Stomach (tissue), 9 donors: ENCODE results near the gene DDX5. TPM values are rescaled to one million over a fixed set of nuclear protein-coding genes. Genes with fewer than 3 reads are reported as not detected.

Experiments
- DNase-seq, 2 donors: peaks; one replicate each; pipeline versions ENCODE4 v3.0.0 to v3.0.0-alpha.2; 2013 to 2019
- H3K27ac ChIP-seq, 5 donors: fragments of 200-600 bp in 4 of 5; sonication (generic) in 4 of 5; one replicate each; pipeline ENCODE4 v1.5.1; 2013 to 2019; ENCODE audit warnings: mild to moderate bottlenecking in 1 of 5, moderate library complexity in 1 of 5
- H3K27me3 ChIP-seq, 3 donors: fragments of 200-600 bp; sonication (generic); one replicate each; pipeline ENCODE4 v1.5.1; 2017 to 2019; ENCODE audit warnings: mixed run types in 1 of 3
- H3K36me3 ChIP-seq, 4 donors: fragments of 200-600 bp; sonication (generic); 1 replicate in 3 of 4; 2 replicates in 1 of 4; pipeline ENCODE4 v1.5.1; 2016 to 2019
- H3K4me1 ChIP-seq, 4 donors: fragments of 200-600 bp; sonication (generic); one replicate each; pipeline ENCODE4 v1.5.1; 2016 to 2019
- H3K4me3 ChIP-seq, 4 donors: fragments of 200-600 bp; sonication (generic) in 3 of 4; one replicate each; pipeline ENCODE4 v1.5.1; 2016 to 2019; ENCODE audit warnings: mild to moderate bottlenecking in 1 of 4
- H3K9me3 ChIP-seq, 4 donors: fragments of 200-600 bp; sonication (generic); one replicate each; pipeline ENCODE4 v1.5.1; 2016 to 2019
- EP300 ChIP-seq: sonication (generic); formaldehyde crosslinking; IDR thresholded peaks from one replicate; pipeline ENCODE4 v1.6.1; 2017; ENCODE audit warnings: antibody characterized with exemption
- POLR2A ChIP-seq, 4 donors: fragments of 450-650 bp; IDR thresholded peaks; one replicate each; pipeline ENCODE4 v1.6.1; 2016; ENCODE audit warnings: antibody characterized with exemption in 4 of 4, control low read depth in 2 of 4, mild to moderate bottlenecking in 1 of 4, moderate library complexity in 1 of 4
- POLR2AphosphoS5 ChIP-seq, 3 donors: sonication (generic); formaldehyde crosslinking; IDR thresholded peaks; one replicate each; pipeline ENCODE4 v1.6.1; 2016; ENCODE audit warnings: antibody characterized with exemption in 3 of 3
- WGBS, 5 donors: extraction: QIAGEN DNeasy Blood & Tissue Kit in 3 of 5; methylation state at CpG; one replicate each; pipeline versions ENCODE4 v1.1.5 to v1.1.7; 2013 to 2018; 5-methylcytosine and 5-hydroxymethylcytosine counted together
- intact Hi-C: fragments of 100-400 bp; cut with DNase I; formaldehyde crosslinking; loops from one replicate; pipeline ENCODE4 v1.15.1; 2023; ENCODE audit warnings: low total_unique reads
- polyA plus RNA-seq, 3 donors: library from polyadenylated mRNA; stranded (reverse); fragments of 200-250 nt; gene quantifications; one replicate each; pipeline ENCODE4 v1.2.3, GENCODE V29; 2013
- total RNA-seq, 5 donors: library from RNA; depleted of rRNA; stranded (reverse); fragments of >200 nt; gene quantifications; one replicate each; pipeline versions ENCODE4 v1.1.0 to v1.2.3, GENCODE V29; 2014 to 2016
- TF ChIP-seq, protein P1 (sequence below), 7 experiments: fragments of 450-650 bp in 4 of 7; fragments of 200-600 bp in 3 of 7; sonication (generic) in 3 of 7; IDR thresholded peaks; one replicate each; pipeline ENCODE4 v1.5.1; 2016 to 2019; ENCODE audit warnings: antibody characterized with exemption in 7 of 7, control low read depth in 2 of 7, mild to moderate bottlenecking in 1 of 7
- donor health status: healthy with polysubstance abuse.
- donor health status: Bipolar disorder and iron deficiency.
- donor health status: healthy.

Gene DDX5
- total and polyA plus RNA-seq, 8 donors, result 208 to 1,284 (median 528) TPM

DNA sequence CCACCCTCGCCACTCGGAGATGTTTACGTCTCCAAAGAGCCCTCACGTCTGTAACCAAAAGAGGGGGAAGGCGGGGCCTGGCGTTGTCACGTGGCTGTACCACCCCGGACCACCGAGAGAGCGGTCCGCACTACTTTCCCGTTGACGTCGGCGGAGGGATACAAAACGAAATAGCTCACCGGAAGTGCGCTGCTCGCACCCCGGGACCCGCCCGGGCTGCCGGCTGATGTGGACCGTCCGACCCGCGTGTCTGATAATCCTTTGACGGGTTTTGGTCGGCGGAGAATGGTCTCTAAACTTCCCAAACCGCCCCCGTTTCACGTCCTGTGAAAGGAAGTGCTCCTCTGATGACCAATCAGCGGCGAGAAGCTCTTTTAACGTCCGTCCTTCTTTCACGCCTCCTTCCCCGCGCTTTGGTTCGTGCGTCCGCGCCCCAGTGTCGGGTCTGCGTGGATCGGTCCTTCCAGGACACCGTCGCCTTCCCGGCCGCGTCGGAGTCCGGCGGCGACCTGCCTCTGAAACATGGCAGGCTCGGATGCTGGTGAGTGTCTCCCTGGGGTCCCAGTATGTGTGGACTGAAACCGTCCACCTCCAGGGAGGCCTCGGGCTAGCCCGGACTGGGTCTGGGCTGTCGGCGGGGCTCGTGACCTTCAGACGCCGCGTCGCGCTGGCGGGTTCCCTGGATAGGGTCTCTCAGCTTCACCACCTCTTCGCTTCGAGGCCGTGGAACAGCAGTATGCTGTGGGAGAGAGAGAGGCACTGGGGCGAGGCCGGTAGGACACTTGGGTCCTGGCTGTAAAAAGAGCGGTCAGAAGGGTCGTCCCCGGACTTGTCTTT is 705 bp upstream of the DDX5 start, which contains the start of gene CEP95:
TSS of gene CEP95 (plus strand) at position 402 of the 837 bp plus-strand sequence. CDS start at position 523, 121 bp downstream.
- Histone ChIP-seq H3K4me3 (peak within 1 kb of the TSS; percentile 62 to 89 (median 86)), H3K27ac (peak within 1 kb of the TSS; percentile 97 to 100 (median 100)), H3K9me3 (no peaks in the 10 kb centered on the region), H3K27me3 (no peaks in the 10 kb centered on the region), H3K36me3 (peaks cover 40 to 60% (median 58%) of the 10 kb centered on the region in 4 donors), H3K4me1 (peaks cover 45 to 61% (median 48%) of the 10 kb centered on the region in 4 donors)
- 0 to 1% (median 0%) methylated on average over 66 to 77 of the region's 77 CpGs for WGBS, 5 donors
- TF ChIP-seq POLR2A (IDR thresholded peaks at IDR 0.05) (peak in 2 of 4 donors; percentile 48 to 87), POLR2AphosphoS5 (IDR thresholded peaks at IDR 0.05) (peak; percentile 82 to 97 (median 96)), EP300 (peak; percentile 20)
- TF ChIP-seq, protein P1, sequence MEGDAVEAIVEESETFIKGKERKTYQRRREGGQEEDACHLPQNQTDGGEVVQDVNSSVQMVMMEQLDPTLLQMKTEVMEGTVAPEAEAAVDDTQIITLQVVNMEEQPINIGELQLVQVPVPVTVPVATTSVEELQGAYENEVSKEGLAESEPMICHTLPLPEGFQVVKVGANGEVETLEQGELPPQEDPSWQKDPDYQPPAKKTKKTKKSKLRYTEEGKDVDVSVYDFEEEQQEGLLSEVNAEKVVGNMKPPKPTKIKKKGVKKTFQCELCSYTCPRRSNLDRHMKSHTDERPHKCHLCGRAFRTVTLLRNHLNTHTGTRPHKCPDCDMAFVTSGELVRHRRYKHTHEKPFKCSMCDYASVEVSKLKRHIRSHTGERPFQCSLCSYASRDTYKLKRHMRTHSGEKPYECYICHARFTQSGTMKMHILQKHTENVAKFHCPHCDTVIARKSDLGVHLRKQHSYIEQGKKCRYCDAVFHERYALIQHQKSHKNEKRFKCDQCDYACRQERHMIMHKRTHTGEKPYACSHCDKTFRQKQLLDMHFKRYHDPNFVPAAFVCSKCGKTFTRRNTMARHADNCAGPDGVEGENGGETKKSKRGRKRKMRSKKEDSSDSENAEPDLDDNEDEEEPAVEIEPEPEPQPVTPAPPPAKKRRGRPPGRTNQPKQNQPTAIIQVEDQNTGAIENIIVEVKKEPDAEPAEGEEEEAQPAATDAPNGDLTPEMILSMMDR (IDR thresholded peaks at IDR 0.05), result no peak
- intact Hi-C loops, result no loop called here
- peak; percentile 93 to 99 for DNase-seq

DNA sequence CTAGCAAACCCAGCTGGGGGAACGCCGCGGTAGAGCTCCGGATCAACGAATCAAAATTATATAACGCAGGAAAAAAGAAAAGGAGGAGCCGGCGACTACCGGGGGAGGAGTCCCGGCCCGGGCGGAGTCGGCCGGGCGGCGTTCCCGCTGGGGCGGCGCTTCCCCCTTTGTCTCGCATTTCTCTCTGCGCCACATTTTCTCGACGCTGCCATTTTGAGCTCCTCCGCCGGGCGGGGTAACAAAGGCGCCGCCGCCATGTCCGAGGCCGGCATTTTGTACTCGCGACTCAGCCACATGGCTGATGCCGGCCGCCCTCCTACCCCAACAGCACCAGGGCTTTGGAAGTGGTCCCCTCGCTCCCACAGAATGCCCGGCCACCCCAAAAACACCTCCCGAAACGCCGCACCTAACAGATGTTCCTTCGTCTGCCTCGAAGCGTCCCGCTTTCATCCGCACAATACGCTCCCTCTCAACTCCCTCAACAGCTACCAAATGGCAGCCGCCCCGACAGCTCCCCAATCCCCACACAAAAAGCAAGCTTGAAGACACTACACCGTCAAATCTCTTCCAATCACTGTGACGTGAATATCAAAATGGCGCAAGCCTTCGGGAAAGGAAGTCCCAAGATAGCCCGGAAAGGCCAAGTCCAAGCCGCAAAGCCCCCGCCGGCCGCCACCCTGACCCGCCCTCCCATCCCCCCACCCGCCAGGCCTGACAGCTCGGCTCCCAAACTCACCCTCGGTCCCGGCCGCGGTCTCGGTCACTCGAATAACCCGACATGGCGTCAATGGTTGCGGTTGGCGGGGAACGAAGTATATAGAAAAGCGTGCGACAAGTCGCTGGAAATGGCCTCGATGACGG is 519 bp downstream of the DDX5 start:
- no peaks in the 10 kb centered on the region for H3K27me3 ChIP-seq
- peak overlapping the region; percentile 62 to 89 (median 86) for H3K4me3 ChIP-seq
- no peaks in the 10 kb centered on the region for H3K9me3 ChIP-seq
- peak overlapping the region; percentile 97 to 100 (median 100) for H3K27ac ChIP-seq
- 0% methylated on average over 55 to 76 of the region's 76 CpGs for WGBS, 5 donors
- peaks cover 48 to 71% (median 56%) of the 10 kb centered on the region in 4 donors for H3K4me1 ChIP-seq
- peaks cover 49 to 60% (median 58%) of the 10 kb centered on the region in 4 donors for H3K36me3 ChIP-seq
- peak; percentile 94 to 98 for DNase-seq
- intact Hi-C loops, result no loop called here
- TF ChIP-seq POLR2A (IDR thresholded peaks at IDR 0.05) (peak in 1 of 4 donors; percentile 40), POLR2AphosphoS5 (IDR thresholded peaks at IDR 0.05) (peak; percentile 74 to 90 (median 83)), EP300 (no peak)

DNA sequence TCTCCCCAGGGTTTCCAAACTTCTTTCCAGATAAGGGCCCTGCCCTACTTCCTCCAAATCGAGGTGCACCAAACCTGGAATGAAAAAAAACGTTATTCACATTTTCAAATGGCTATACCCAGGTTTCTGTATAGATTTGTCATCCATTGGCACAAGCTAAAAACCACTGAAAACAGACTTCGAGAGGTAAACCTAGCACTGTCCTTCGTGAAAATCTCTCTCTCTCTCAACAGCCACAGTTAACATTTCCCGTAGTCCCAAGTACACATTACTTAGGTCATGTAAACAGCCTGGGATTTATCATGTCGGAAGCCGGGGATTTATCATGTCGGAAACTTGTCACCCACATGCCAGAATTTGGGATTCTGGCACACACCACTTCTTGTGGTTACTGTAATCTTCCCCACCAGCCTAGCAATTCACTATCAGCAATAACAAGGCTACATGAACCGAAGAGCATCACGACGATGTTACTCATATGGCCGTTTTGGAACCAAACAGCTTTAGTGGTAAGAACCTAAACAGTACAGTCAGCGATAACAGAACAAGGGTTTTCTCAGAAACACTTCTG is 1.2 kb downstream of the DDX5 start:
- TF ChIP-seq EP300 (no peak), POLR2A (IDR thresholded peaks at IDR 0.05) (no peak), POLR2AphosphoS5 (IDR thresholded peaks at IDR 0.05) (no peak)
- TF ChIP-seq, protein P1 (IDR thresholded peaks at IDR 0.05), result no peak
- DNase-seq, result peak in 1 of 2 donors; percentile 77
- Histone ChIP-seq H3K36me3 (peaks cover 54 to 60% (median 58%) of the 10 kb centered on the region in 4 donors), H3K4me3 (peak overlapping the region; percentile 62 to 89 (median 86)), H3K9me3 (no peaks in the 10 kb centered on the region), H3K27ac (peak overlapping the region; percentile 97 to 100 (median 100)), H3K27me3 (no peaks in the 10 kb centered on the region), H3K4me1 (peaks cover 48 to 71% (median 62%) of the 10 kb centered on the region in 4 donors)
- 0 to 1% (median 0%) methylated on average over 13 of the region's 13 CpGs for WGBS, 5 donors
- intact Hi-C loops, result no loop called here

DNA sequence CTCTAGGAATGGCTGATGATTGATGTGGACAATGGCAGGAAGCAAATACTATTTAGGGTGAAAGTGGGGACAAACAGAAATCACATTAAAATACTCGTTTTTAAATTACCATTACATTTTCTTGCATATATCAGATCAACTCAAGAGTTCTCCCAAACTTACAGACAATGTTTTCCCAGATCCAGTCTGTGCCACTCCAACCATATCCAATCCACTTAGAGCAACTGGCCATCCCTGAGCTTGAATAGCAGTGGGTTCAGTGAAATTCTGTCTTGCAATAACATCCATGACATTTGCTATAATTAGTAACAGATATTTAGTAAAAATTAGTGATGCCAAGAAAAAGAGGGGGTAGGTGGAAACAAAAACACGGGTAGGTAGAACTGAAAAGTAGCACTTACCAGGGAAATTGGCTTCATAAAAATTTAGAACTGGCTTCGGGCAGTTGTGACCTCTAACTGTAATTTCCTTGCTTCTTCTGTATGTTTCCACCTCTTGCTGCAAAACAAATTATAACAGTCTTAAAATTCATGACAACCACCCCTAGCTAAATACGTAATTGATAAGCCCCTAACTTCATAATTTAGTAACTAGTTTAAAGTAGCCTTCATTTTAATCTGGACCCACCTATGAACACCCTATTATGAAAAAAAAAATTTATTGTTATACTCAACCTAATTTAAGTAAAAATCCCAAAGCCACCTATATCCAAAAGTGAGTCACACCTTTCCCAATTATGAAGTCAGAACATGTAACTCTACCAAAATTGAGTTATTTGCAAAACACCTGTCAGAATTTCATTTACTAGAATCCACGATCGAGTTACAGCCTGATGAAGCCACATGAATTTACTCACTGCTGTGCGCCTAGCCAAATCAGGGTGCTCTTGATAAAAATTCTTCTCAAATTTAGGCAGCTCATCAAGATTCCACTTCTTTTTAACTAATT is 2.0 kb downstream of the DDX5 start:
- Histone ChIP-seq H3K4me1 (peaks cover 47 to 73% (median 62%) of the 10 kb centered on the region in 4 donors), H3K36me3 (peaks cover 57 to 60% (median 58%) of the 10 kb centered on the region in 4 donors)

More for the DNA sequence above, 2.0 kb downstream of the DDX5 start:
- TF ChIP-seq POLR2A (IDR thresholded peaks at IDR 0.05) (no peak), POLR2AphosphoS5 (IDR thresholded peaks at IDR 0.05) (no peak)
- TF ChIP-seq, protein P1 (IDR thresholded peaks at IDR 0.05), result no peak
- intact Hi-C loops, result no loop called here
- Histone ChIP-seq H3K27ac (peak overlapping the region; percentile 32 to 100 (median 100)), H3K27me3 (no peaks in the 10 kb centered on the region), H3K9me3 (no peaks in the 10 kb centered on the region), H3K4me3 (peak overlapping the region; percentile 62 to 89 (median 86))
- WGBS, 5 donors, result 8 to 22% (median 14%) methylated on average over 7 of the region's 7 CpGs
- peak in 1 of 2 donors; percentile 25 for DNase-seq
